GM21786 (cell line): ENCODE data around the gene NGEF.

ENCODE experiments used
- ATAC-seq: cut with Tn5 transposase; IDR thresholded peaks from one replicate; pipeline ENCODE4 v1.9.1; 2021; ENCODE audit not compliant: unreplicated experiment

Gene NGEF

GRCh38 chr2:232901736-232902578 lies 111.1 kb downstream of the NGEF start:
- ATAC-seq = no peak

DNA sequence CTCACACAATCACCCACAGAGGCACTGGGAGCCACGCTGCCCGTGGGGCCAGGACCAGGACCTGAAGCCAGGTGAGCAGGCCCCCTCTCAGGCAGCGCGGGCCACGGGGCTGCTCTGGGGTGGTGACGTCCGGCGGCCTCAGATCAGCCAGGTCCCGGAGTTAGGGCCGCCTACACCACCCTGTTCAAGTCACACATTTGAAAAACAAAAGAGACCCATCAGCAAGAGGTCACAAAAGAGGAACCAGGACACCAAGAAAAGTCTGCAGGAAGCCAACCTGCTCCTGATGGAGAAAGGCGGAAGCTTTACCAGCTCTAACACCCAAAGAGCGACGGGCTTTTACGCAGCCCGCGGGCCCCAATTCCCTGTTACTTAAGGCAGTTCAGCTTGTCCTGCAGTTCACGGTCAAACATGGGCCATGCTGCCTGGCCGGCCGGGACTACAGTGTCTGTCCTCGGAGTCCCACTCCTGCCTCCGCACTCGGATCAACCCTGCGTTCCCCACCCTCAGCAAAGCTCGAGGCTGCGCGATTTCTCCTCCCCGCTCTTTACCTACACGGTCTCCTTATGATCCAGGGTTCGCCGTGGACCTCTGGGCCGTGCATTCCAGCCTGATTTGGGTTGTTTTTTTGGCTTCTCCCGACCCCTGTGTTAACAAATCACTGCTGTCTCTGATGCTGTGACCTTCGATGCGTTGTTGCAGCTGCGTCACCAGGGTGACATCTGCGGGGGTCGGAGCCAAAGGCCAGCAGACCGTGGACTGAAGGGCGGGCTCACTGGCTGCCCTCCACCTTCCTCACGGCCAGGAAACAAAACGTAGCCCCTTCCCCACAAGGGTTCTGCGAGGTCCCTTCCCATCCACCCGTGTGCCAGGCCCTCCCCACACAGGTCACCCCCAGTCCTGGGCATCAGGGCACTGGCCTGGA lies 112.0 kb downstream of the NGEF start:
- ATAC-seq = no peak

GRCh38 chr2:232898592-232899543 lies 114.2 kb downstream of the NGEF start:
- ATAC-seq = no peak

DNA sequence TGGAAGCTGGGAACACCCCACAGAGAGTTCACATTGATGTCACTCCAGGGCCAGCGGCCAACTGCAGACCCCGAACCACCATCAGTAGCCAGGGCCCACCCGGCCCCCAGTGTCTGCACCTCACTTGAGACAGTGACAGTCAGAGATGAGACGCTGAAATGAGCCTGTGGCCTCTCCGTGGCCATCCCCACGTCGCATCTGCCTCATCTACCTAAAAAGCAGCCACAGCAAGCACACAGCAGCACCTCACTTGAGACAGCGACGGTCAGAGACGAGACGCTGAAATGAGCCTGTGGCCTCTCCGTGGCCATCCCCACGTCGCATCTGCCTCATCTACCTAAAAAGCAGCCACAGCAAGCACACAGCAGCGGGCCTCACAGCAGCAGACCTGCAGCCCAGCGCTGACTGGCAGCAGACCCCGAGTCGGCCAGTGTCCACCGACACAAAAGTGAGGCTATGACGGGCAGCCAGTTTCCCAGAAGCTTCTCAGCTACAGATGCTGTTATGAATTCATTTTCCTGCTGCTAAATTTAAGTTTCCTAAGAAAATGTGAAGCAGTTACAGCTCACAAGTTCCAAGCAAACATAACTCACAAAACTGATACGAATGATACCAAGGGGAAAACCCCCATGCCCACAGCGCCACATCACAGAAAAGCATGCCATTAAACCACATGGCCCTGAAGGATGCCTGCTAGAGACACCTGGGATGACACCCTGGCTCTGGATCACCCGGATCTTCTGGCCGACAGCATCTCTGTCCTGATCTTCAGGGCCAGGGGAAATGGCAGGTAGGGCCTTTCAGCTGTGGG lies 115.3 kb downstream of the NGEF start:
- ATAC-seq = no peak

- no peak for ATAC-seq
Measured at GRCh38 chr2:232896720-232897597, 116.1 kb downstream of the NGEF start.

DNA sequence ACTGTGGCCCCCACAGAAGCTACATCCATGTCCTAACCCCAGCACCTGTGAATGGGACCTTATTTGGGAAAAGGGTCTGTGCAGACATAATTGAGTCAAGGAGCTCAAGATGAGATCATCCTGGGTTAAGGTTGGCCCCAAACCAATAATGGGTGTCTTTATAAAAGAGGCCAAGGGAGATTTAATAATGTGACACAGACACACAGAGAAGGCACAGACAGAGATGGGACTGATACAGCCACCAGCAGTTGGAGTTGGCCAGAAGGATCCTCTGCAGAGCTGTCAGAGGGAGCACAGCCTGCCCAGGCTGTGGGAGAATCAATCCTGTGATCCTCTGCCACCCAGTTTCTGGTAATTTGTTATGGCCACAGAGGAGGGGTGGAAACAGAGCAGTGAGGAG lies 116.9 kb downstream of the NGEF start:
- no peak for ATAC-seq

DNA sequence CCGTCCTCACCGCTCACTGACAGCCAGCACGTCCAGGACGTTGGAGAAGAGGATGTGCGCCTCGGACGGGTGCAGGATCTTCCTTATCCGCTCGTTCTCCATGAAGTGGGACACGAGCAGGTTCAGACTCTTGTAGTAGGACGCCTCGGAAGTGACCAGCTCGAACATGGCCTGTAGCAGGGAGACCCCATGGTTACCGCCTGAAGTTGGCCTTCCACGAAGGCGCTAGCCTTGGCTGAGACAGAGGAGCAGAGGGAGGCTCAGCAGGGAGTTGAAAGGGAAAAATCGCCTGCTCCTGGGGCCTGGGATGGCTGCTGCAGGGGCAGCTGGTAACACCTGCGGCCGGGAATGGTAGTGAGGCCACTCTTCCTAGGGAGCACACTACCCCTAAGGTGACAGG lies 118.3 kb downstream of the NGEF start:
- ATAC-seq = no peak

DNA sequence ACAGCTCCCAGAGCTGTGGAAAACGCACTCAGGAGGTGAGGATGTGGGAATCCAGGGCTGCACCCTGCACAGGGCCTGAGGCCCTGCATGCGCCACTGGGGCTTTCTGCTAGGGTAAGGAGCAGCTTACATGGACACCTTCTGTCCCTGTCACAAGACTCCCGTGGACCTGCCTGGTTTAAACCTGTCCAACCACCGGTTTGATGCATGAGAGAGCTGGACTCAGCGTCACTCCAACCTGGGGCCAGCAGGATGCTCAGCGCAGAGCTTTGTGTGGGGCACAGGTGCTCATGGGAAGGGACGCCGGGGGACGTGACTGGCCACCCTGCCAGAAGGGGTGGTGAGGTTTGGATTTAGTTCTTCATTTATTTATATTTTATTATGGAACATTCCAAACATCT lies 118.8 kb downstream of the NGEF start:
- ATAC-seq = no peak

- ATAC-seq = no peak
Measured at GRCh38 chr2:232893834-232894233, 119.2 kb downstream of the NGEF start.

DNA sequence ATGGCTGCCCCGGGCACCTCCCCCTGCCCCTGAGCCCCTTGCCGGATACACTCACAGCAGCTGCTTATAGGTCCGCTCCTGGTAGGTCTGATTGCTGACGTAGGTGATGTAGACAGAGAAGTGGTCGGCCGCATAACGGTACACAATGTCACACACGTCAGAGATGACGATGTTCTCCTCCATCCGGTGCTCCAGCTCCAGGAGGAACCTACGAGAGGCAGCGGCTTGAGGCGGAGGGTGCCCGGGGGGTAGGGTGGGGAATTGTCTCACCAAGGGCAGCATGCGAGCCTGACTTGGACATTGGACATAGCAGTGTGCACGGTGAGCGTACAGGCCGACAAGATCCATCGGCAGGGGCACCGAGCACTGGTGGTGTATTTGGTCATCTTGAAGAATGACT lies 120.2 kb downstream of the NGEF start:
- no peak for ATAC-seq

GRCh38 chr2:232892221-232892620 lies 120.8 kb downstream of the NGEF start:
- no peak for ATAC-seq

DNA sequence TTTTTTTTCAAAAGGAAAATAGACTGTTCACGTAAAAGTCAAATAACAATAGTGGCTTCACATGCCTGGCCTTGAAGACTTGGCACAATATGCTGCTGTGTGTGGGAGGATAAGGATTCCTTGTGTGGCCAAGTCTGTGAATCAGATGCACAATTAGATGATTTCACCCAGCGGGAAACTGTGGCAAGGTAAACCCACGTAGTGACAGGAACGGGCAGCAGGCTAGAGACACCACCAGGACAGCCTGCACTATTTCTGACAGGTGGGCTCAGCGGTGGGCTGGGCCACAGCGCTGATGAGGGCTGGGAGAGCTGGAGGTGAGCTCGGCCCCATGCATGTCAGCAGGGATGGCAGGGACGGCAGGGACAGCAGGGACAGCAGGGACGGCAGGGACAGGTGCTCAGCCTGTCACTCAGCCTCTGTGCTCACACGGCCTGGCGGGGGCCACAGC lies 121.4 kb downstream of the NGEF start:
- ATAC-seq = no peak

- ATAC-seq = no peak
Measured at GRCh38 chr2:232890896-232891601, 122.0 kb downstream of the NGEF start.

- no peak for ATAC-seq
Measured at GRCh38 chr2:232890536-232890895, 122.5 kb downstream of the NGEF start.

- no peak for ATAC-seq
Measured at GRCh38 chr2:232889876-232890401, 123.1 kb downstream of the NGEF start.

DNA sequence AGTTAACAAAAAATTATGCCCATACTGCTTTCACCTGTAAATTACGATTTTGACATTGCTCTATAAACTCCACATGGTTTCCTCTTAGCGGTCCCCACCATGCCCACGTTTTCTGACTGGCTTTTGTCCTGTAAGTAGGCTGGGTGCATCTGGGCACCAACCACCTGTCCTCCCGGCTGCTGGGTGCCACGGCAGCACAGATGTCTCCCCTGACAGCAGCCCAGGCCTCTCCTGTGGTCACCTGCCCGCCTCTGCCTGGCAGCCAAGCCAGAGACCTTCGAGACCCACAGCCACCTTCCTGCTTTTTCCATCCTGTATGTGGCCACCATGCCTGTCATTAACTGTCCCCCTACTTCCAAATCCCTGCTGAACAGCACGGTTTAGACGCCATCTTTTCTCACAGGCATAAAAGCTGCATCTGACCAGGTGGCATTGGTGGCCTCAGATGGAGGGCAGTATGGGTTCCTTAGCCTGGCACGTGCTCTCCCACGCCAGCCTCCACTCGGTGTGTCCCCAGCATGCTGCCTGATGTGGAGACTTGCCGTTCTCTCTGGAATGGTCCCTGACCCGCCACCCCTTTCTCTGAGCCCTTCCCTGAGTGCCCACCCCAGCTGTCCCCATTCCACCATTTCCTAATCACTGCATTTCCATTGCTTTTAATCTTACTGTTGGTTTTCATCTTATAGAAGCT lies 124.1 kb downstream of the NGEF start:
- ATAC-seq = no peak

GRCh38 chr2:232888099-232888836 lies 124.8 kb downstream of the NGEF start:
- no peak for ATAC-seq
